ENCODE results near the gene AFAP1L1.
A peak's percentile ranks its signal among the peaks of the same experiment; 100 is the strongest.

The AFAP1L1 gene

GRCh38 chr5:149320791-149321330 is 49.2 kb downstream of the AFAP1L1 start:
- peak; percentile 95 for DNase-seq (ENCODE audit: low read depth)
- no peak overlapping the region for H3K4me3 ChIP-seq (ENCODE audit: low read depth, low read length)
- TF ChIP-seq CTCF (IDR thresholded peaks at IDR 0.05; ENCODE audit: control insufficient read depth, extremely low read depth, insufficient read depth), result no peak

- TF ChIP-seq CTCF (IDR thresholded peaks at IDR 0.05; ENCODE audit: control insufficient read depth, extremely low read depth, insufficient read depth), result no peak
- no peak for DNase-seq (ENCODE audit: low read depth)
- no peak overlapping the region for H3K4me3 ChIP-seq (ENCODE audit: low read depth, low read length)
These were observed 50.9 kb downstream of the AFAP1L1 start for GRCh38 chr5:149322518-149322917.

- no peak overlapping the region for H3K4me3 ChIP-seq (ENCODE audit: low read depth, low read length)
- TF ChIP-seq CTCF (IDR thresholded peaks at IDR 0.05; ENCODE audit: control insufficient read depth, extremely low read depth, insufficient read depth), result no peak
- DNase-seq (ENCODE audit: low read depth), result no peak
These were observed 51.6 kb downstream of the AFAP1L1 start for GRCh38 chr5:149323210-149323609.

- DNase-seq (ENCODE audit: low read depth), result no peak
- no peak overlapping the region for H3K4me3 ChIP-seq (ENCODE audit: low read depth, low read length)
- no peak for TF ChIP-seq CTCF (IDR thresholded peaks at IDR 0.05; ENCODE audit: control insufficient read depth, extremely low read depth, insufficient read depth)
These were observed 52.1 kb downstream of the AFAP1L1 start for GRCh38 chr5:149323621-149324205.

- DNase-seq (ENCODE audit: low read depth), result no peak
- no peak for TF ChIP-seq CTCF (IDR thresholded peaks at IDR 0.05; ENCODE audit: control insufficient read depth, extremely low read depth, insufficient read depth)
- H3K4me3 ChIP-seq (ENCODE audit: low read depth, low read length), result no peak overlapping the region
These were observed 53.0 kb downstream of the AFAP1L1 start for GRCh38 chr5:149324641-149325040.

- no peak overlapping the region for H3K4me3 ChIP-seq (ENCODE audit: low read depth, low read length)
- DNase-seq (ENCODE audit: low read depth), result no peak
- no peak for TF ChIP-seq CTCF (IDR thresholded peaks at IDR 0.05; ENCODE audit: control insufficient read depth, extremely low read depth, insufficient read depth)
These were observed 53.6 kb downstream of the AFAP1L1 start for GRCh38 chr5:149325166-149325735.

- no peak overlapping the region for H3K4me3 ChIP-seq (ENCODE audit: low read depth, low read length)
- DNase-seq (ENCODE audit: low read depth), result no peak
- TF ChIP-seq CTCF (IDR thresholded peaks at IDR 0.05; ENCODE audit: control insufficient read depth, extremely low read depth, insufficient read depth), result no peak
These were observed 54.2 kb downstream of the AFAP1L1 start for GRCh38 chr5:149325894-149326293.
